Fibroblast of villous mesenchyme (primary cell): ENCODE results near the gene KRTAP10-9. TPM values are rescaled to one million over a fixed set of nuclear protein-coding genes. Genes with fewer than 3 reads are reported as not detected.

Source experiments
- DNase-seq: peaks from one replicate; pipeline ENCODE4 v3.0.0-alpha.2; 2010; ENCODE audit warnings: low read depth
- H3K4me3 ChIP-seq: 2 replicates; pipeline ENCODE4 v1.5.1; 2011; ENCODE audit warnings: low read depth, mild to moderate bottlenecking, low read length
- total RNA-seq: library from RNA; depleted of rRNA; stranded (reverse); fragments of >200 nt; gene quantifications from 2 replicates; pipeline ENCODE4 v1.2.3, GENCODE V29; 2012
- TF ChIP-seq, protein P1 (sequence below): IDR thresholded peaks from 2 replicates; pipeline ENCODE4 v1.5.1; 2012; ENCODE audit warnings: low read depth, mild to moderate bottlenecking, low read length; ENCODE audit not compliant: insufficient read depth

KRTAP10-9 gene
- total RNA-seq, 1 donor = not detected

DNA sequence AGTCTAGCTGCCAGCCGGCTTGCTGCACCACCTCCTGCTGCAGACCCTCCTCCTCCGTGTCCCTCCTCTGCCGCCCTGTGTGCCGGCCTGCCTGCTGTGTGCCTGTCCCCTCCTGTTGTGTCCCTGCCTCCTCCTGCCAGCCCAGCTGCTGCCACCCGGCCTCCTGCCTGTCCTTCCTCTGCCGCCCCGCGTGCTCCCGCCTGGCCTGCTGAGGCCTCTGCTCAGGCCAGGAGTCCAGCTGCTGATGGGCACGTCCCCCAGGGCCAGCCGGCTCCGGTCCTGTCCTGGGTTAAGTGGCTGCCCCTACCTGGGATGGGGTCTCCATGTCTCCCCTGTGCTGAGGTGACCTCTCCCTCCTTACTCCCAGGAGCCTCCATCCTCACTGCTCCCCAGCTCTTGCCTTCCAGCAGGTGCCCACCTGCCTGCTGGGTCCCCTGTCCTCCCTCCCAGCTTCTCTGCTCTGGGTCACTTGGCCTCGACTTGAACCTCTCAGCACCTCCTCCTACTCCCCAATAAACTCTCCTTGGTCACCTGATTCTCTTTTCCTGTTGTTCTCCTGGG is 14.1 kb upstream of the KRTAP10-9 start:
- TF ChIP-seq, protein P1, sequence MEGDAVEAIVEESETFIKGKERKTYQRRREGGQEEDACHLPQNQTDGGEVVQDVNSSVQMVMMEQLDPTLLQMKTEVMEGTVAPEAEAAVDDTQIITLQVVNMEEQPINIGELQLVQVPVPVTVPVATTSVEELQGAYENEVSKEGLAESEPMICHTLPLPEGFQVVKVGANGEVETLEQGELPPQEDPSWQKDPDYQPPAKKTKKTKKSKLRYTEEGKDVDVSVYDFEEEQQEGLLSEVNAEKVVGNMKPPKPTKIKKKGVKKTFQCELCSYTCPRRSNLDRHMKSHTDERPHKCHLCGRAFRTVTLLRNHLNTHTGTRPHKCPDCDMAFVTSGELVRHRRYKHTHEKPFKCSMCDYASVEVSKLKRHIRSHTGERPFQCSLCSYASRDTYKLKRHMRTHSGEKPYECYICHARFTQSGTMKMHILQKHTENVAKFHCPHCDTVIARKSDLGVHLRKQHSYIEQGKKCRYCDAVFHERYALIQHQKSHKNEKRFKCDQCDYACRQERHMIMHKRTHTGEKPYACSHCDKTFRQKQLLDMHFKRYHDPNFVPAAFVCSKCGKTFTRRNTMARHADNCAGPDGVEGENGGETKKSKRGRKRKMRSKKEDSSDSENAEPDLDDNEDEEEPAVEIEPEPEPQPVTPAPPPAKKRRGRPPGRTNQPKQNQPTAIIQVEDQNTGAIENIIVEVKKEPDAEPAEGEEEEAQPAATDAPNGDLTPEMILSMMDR = no peak
- no peak for DNase-seq
- no peak overlapping the region for H3K4me3 ChIP-seq

DNA sequence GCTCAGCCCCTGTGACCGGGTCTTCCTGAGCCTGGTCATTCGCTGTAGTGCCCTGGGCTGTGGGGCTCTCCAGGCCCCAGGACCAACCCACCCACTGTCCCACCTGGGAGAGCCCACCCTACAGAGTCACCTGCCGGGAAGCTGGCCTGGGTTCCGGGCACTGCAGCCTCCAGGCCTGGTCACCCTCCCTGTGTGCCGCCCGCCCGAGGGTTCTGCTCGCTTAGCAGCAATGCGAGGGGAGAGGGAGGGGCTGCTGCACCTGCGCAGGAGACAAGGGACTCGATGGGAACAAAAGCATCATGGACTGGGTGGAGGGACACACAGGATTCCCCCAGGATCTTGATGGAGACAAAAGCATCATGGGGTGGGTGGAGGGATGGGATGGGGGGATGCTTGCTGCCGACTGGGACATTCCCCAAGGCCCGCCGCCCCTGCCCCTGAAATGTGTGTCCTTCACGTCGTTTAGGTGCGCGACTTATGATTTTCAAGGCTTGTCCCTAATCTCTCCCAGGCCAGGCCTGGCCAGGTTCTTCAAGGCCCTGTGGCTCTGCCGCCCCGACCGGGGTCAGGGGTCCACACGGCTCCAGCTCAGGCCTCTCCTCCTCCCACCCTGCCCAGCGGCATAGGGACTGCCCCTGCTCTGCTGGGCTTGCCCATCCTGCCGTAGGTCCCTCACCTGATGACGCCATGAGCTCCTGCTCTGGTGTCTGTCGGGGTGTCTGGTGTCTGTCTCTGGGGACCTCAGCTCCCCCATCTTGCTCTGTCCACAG is 13.3 kb upstream of the KRTAP10-9 start:
- TF ChIP-seq, protein P1 = no peak
- no peak overlapping the region for H3K4me3 ChIP-seq
- no peak for DNase-seq

DNA sequence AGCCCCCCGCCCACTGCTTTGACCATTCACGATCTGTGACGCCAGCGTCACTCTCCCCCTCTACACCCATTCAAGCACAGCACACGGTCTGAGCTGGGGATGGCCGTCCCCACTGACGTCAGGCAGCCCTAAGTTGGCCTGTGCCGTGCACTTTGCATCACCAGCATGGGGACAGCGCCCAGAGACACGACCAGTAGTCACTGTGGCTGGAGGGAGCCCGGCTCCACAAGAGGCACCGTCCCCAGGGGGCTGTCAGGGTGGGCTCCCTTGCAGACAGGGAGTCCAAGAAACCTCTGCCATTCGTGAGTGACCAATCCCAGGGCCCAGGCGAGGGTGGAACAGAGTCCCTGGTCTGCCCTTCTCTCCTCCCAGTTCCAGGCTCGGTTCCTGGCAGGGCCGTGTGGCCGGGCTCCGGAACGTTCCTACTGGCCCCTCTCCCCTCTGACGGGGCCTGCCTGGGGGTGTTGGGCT is 12.7 kb upstream of the KRTAP10-9 start:
- DNase-seq = no peak
- TF ChIP-seq, protein P1 = no peak
- no peak overlapping the region for H3K4me3 ChIP-seq

DNA sequence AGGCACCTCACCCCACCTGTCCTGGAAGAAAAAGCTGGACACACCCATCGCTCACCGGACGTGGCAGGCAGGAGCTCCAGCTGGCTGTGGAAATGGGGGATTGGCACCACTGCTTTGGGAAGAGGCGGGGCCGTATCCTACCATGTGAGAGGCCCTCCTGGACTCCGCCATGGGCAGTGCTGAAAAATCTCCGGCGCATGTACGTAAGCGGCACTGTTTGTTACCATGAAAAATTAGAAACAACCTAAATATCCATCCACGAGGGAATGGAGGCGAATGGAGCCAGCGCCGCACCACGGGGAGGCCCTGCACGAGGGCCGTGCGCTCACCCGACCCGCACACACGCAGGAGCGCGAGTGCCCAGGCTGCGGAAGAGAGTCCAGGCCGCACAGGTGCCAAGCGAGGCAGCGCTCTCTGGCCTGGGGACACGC is 11.9 kb upstream of the KRTAP10-9 start:
- H3K4me3 ChIP-seq = no peak overlapping the region
- DNase-seq = no peak
- TF ChIP-seq, protein P1 = no peak

DNA sequence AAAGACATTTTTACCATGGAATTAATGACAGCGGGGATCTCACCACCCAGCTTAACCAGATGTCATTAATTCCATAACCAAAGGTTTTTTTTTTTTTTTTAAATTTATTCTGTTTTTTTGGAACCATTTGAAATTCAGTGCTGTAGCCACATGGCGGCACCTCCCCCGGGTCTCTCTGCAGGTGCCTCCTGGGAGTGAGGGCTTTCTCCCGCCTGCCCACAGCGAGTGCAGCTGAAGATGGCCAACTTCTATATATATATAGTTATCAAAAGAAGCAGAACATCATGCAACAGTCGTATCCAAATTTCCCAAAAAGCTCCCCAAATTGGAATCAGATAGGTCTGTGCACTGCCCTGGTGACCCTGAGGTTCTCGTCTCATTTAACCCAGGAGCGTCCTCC is 11.4 kb upstream of the KRTAP10-9 start:
- no peak overlapping the region for H3K4me3 ChIP-seq
- no peak for DNase-seq
- TF ChIP-seq, protein P1 = no peak

DNA sequence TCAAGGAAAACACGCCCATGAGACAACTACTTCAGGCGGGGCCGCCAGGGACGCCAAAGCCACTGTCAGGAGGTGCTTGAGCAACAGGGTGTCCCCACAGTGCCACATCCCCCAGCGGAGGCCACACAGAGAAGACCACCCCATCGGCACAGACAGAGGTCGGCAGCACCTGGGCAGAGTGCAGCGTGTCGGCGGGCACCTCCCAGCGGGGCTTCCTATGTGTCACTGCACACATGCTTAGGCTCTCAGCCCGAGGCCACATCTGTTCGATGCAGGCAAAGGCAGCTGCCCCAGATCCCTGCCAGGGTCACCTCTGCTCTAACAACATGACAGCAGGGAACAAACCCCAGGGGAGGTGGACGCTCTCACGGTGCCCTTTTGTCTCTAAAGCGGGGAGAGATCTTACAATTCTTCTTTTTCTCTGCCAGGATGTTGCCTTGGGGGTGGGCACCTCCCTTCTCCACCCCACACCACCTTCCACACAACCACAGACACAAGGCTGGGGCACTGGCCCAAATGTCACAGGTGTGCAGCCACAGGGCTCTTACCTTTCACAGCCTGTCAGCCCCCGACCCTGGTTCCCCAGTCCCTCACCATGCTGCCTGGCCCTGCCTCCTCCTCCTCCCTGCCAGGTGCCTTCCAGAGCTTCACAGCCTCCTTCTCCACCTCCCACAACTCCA is 10.8 kb upstream of the KRTAP10-9 start:
- TF ChIP-seq, protein P1 = no peak
- DNase-seq = no peak
- no peak overlapping the region for H3K4me3 ChIP-seq
